Measurements from ENCODE around the gene TBC1D1.

- no peak for TF ChIP-seq POLR2AphosphoS5 (IDR thresholded peaks at IDR 0.05; ENCODE audit: low read depth, low read length)
- TF ChIP-seq POLR2A (IDR thresholded peaks at IDR 0.05; ENCODE audit: low read depth, low read length) = no peak
- TF ChIP-seq TAF1 (IDR thresholded peaks at IDR 0.05; ENCODE audit: borderline replicate concordance, low read depth, low read length) = no peak
Observed at GRCh38 chr4:38086849-38087226, 196.0 kb downstream of the TBC1D1 start.
